ENCODE data around the gene GFM1. TPM values are rescaled to one million over a fixed set of nuclear protein-coding genes. Genes with fewer than 3 reads are reported as not detected.

The GFM1 gene
- total RNA-seq, 1 donor from 2014 or later, result 71.5 TPM

- Histone ChIP-seq H3K27me3 (ENCODE audit: control insufficient read depth in 3 of 3, insufficient read depth in 3 of 3, low read length in 3 of 3) (no peaks in the 10 kb centered on the region), H3K9me3 (ENCODE audit: control insufficient read depth in 3 of 3, low read length in 3 of 3) (no peaks in the 10 kb centered on the region), H3K9ac (ENCODE audit: low read depth in 1 of 3, low read length in 3 of 3) (no peak overlapping the region), H3K36me3 (ENCODE audit: control insufficient read depth in 3 of 3, insufficient read depth in 3 of 3, low read length in 3 of 3) (peaks cover 0 to 3% (median 0%) of the 10 kb centered on the region in 3 donors), H3K4me3 (ENCODE audit: low read length in 3 of 3) (no peak overlapping the region), H3K27ac (ENCODE audit: low read depth, low read length) (no peak overlapping the region), H3K4me1 (ENCODE audit: control insufficient read depth in 3 of 3, insufficient read depth in 3 of 3, low read length in 3 of 3) (no peaks in the 10 kb centered on the region)
Measured at GRCh38 chr3:158700559-158700958, 56.2 kb downstream of the GFM1 start.

GRCh38 chr3:158701420-158702065 is 57.2 kb downstream of the GFM1 start:
- H3K9me3 ChIP-seq (ENCODE audit: control insufficient read depth in 3 of 3, low read length in 3 of 3), result no peaks in the 10 kb centered on the region
- no peak overlapping the region for H3K9ac ChIP-seq (ENCODE audit: low read depth in 1 of 3, low read length in 3 of 3)
- no peaks in the 10 kb centered on the region for H3K4me1 ChIP-seq (ENCODE audit: control insufficient read depth in 3 of 3, insufficient read depth in 3 of 3, low read length in 3 of 3)
- no peaks in the 10 kb centered on the region for H3K27me3 ChIP-seq (ENCODE audit: control insufficient read depth in 3 of 3, insufficient read depth in 3 of 3, low read length in 3 of 3)
- H3K4me3 ChIP-seq (ENCODE audit: low read length in 3 of 3), result no peak overlapping the region
- peaks cover 0 to 3% (median 0%) of the 10 kb centered on the region in 3 donors for H3K36me3 ChIP-seq (ENCODE audit: control insufficient read depth in 3 of 3, insufficient read depth in 3 of 3, low read length in 3 of 3)
- H3K27ac ChIP-seq (ENCODE audit: low read depth, low read length), result no peak overlapping the region

GRCh38 chr3:158702815-158703481 is 58.6 kb downstream of the GFM1 start:
- H3K9me3 ChIP-seq (ENCODE audit: control insufficient read depth in 3 of 3, low read length in 3 of 3), result no peaks in the 10 kb centered on the region
- H3K27ac ChIP-seq (ENCODE audit: low read depth, low read length), result no peak overlapping the region
- H3K4me3 ChIP-seq (ENCODE audit: low read length in 3 of 3), result no peak overlapping the region
- H3K36me3 ChIP-seq (ENCODE audit: control insufficient read depth in 3 of 3, insufficient read depth in 3 of 3, low read length in 3 of 3), result peaks cover 0 to 3% (median under 1%) of the 10 kb centered on the region in 3 donors
- H3K4me1 ChIP-seq (ENCODE audit: control insufficient read depth in 3 of 3, insufficient read depth in 3 of 3, low read length in 3 of 3), result no peaks in the 10 kb centered on the region
- no peak overlapping the region for H3K9ac ChIP-seq (ENCODE audit: low read depth in 1 of 3, low read length in 3 of 3)
- no peaks in the 10 kb centered on the region for H3K27me3 ChIP-seq (ENCODE audit: control insufficient read depth in 3 of 3, insufficient read depth in 3 of 3, low read length in 3 of 3)

GRCh38 chr3:158703566-158703965 is 59.2 kb downstream of the GFM1 start:
- Histone ChIP-seq H3K9me3 (ENCODE audit: control insufficient read depth in 3 of 3, low read length in 3 of 3) (no peaks in the 10 kb centered on the region), H3K4me1 (ENCODE audit: control insufficient read depth in 3 of 3, insufficient read depth in 3 of 3, low read length in 3 of 3) (no peaks in the 10 kb centered on the region), H3K36me3 (ENCODE audit: control insufficient read depth in 3 of 3, insufficient read depth in 3 of 3, low read length in 3 of 3) (peaks cover 2 to 7% (median 4%) of the 10 kb centered on the region in 3 donors), H3K27me3 (ENCODE audit: control insufficient read depth in 3 of 3, insufficient read depth in 3 of 3, low read length in 3 of 3) (no peaks in the 10 kb centered on the region), H3K9ac (ENCODE audit: low read depth in 1 of 3, low read length in 3 of 3) (no peak overlapping the region), H3K27ac (ENCODE audit: low read depth, low read length) (no peak overlapping the region), H3K4me3 (ENCODE audit: low read length in 3 of 3) (no peak overlapping the region)

GRCh38 chr3:158709666-158710083 is 65.3 kb downstream of the GFM1 start:
- Histone ChIP-seq H3K27me3 (ENCODE audit: control insufficient read depth in 3 of 3, insufficient read depth in 3 of 3, low read length in 3 of 3) (no peaks in the 10 kb centered on the region), H3K9me3 (ENCODE audit: control insufficient read depth in 3 of 3, low read length in 3 of 3) (no peaks in the 10 kb centered on the region), H3K27ac (ENCODE audit: low read depth, low read length) (peak overlapping the region; percentile 29), H3K36me3 (ENCODE audit: control insufficient read depth in 3 of 3, insufficient read depth in 3 of 3, low read length in 3 of 3) (peaks cover 4 to 11% (median 4%) of the 10 kb centered on the region in 3 donors), H3K9ac (ENCODE audit: low read depth in 1 of 3, low read length in 3 of 3) (no peak overlapping the region), H3K4me3 (ENCODE audit: low read length in 3 of 3) (no peak overlapping the region), H3K4me1 (ENCODE audit: control insufficient read depth in 3 of 3, insufficient read depth in 3 of 3, low read length in 3 of 3) (peaks cover 0 to 12% (median 3%) of the 10 kb centered on the region in 3 donors)

GRCh38 chr3:158710601-158711000 is 66.3 kb downstream of the GFM1 start:
- Histone ChIP-seq H3K9me3 (ENCODE audit: control insufficient read depth in 3 of 3, low read length in 3 of 3) (no peaks in the 10 kb centered on the region), H3K27me3 (ENCODE audit: control insufficient read depth in 3 of 3, insufficient read depth in 3 of 3, low read length in 3 of 3) (no peaks in the 10 kb centered on the region), H3K4me1 (ENCODE audit: control insufficient read depth in 3 of 3, insufficient read depth in 3 of 3, low read length in 3 of 3) (peaks cover 0 to 12% (median 3%) of the 10 kb centered on the region in 3 donors), H3K27ac (ENCODE audit: low read depth, low read length) (no peak overlapping the region), H3K4me3 (ENCODE audit: low read length in 3 of 3) (no peak overlapping the region), H3K36me3 (ENCODE audit: control insufficient read depth in 3 of 3, insufficient read depth in 3 of 3, low read length in 3 of 3) (peaks cover 4 to 8% (median 8%) of the 10 kb centered on the region in 3 donors), H3K9ac (ENCODE audit: low read depth in 1 of 3, low read length in 3 of 3) (no peak overlapping the region)

DNA sequence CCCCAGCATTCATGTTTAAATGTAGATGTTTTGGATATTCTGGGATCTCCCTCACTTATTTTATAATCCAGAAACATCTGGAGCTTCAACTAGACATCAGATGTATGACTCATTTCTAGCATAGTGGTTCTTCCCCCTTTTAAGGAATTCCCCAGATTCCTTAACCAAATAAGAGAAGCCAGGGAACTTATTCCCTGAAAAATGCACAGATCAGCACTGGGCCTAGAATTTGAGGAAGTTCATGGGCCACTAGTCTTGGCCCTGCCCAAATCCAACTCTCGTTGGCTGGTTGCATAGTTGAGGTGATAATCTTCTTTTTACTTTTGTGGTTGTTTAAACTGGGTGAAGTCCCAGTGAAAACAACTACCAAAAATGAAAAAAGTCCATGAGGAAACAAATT is 67.6 kb downstream of the GFM1 start:
- no peak overlapping the region for H3K9ac ChIP-seq (ENCODE audit: low read depth in 1 of 3, low read length in 3 of 3)
- no peak overlapping the region for H3K4me3 ChIP-seq (ENCODE audit: low read length in 3 of 3)
- peaks cover 4 to 8% (median 8%) of the 10 kb centered on the region in 3 donors for H3K36me3 ChIP-seq (ENCODE audit: control insufficient read depth in 3 of 3, insufficient read depth in 3 of 3, low read length in 3 of 3)
- H3K27ac ChIP-seq (ENCODE audit: low read depth, low read length), result no peak overlapping the region
- peaks cover 0 to 12% (median 3%) of the 10 kb centered on the region in 3 donors for H3K4me1 ChIP-seq (ENCODE audit: control insufficient read depth in 3 of 3, insufficient read depth in 3 of 3, low read length in 3 of 3)
- H3K9me3 ChIP-seq (ENCODE audit: control insufficient read depth in 3 of 3, low read length in 3 of 3), result no peaks in the 10 kb centered on the region
- no peaks in the 10 kb centered on the region for H3K27me3 ChIP-seq (ENCODE audit: control insufficient read depth in 3 of 3, insufficient read depth in 3 of 3, low read length in 3 of 3)

- Histone ChIP-seq H3K9ac (ENCODE audit: low read depth in 1 of 3, low read length in 3 of 3) (no peak overlapping the region), H3K27ac (ENCODE audit: low read depth, low read length) (no peak overlapping the region), H3K9me3 (ENCODE audit: control insufficient read depth in 3 of 3, low read length in 3 of 3) (no peaks in the 10 kb centered on the region), H3K27me3 (ENCODE audit: control insufficient read depth in 3 of 3, insufficient read depth in 3 of 3, low read length in 3 of 3) (no peaks in the 10 kb centered on the region), H3K36me3 (ENCODE audit: control insufficient read depth in 3 of 3, insufficient read depth in 3 of 3, low read length in 3 of 3) (peaks cover 4 to 8% (median 8%) of the 10 kb centered on the region in 3 donors), H3K4me3 (ENCODE audit: low read length in 3 of 3) (no peak overlapping the region), H3K4me1 (ENCODE audit: control insufficient read depth in 3 of 3, insufficient read depth in 3 of 3, low read length in 3 of 3) (peaks cover 0 to 12% (median 3%) of the 10 kb centered on the region in 3 donors)
Measured at GRCh38 chr3:158712443-158712842, 68.1 kb downstream of the GFM1 start.

DNA sequence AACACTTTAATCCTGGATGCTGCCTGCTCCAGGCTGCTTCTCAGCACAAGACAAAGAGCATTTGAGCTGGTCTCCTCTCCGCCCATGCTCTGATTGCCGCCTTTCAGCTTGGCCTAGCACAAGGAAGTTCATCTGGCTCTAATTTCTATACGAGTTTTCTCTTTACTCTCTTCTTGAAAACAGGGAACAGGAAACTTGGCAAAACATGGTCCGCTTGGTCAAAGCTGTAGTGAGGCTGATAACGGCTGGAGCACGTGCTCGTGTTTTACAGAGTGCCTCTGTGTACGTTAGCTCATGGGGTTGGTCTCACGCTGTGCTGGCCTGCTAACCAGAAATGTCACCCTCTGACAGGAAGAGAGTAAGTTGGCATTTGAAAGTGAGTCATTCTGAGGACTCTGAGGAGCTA is 68.8 kb downstream of the GFM1 start:
- Histone ChIP-seq H3K36me3 (ENCODE audit: control insufficient read depth in 3 of 3, insufficient read depth in 3 of 3, low read length in 3 of 3) (peaks cover 4 to 8% (median 6%) of the 10 kb centered on the region in 3 donors), H3K4me3 (ENCODE audit: low read length in 3 of 3) (no peak overlapping the region), H3K27ac (ENCODE audit: low read depth, low read length) (no peak overlapping the region), H3K9me3 (ENCODE audit: control insufficient read depth in 3 of 3, low read length in 3 of 3) (no peaks in the 10 kb centered on the region), H3K4me1 (ENCODE audit: control insufficient read depth in 3 of 3, insufficient read depth in 3 of 3, low read length in 3 of 3) (peaks cover 0 to 12% (median 3%) of the 10 kb centered on the region in 3 donors), H3K9ac (ENCODE audit: low read depth in 1 of 3, low read length in 3 of 3) (no peak overlapping the region), H3K27me3 (ENCODE audit: control insufficient read depth in 3 of 3, insufficient read depth in 3 of 3, low read length in 3 of 3) (no peaks in the 10 kb centered on the region)

DNA sequence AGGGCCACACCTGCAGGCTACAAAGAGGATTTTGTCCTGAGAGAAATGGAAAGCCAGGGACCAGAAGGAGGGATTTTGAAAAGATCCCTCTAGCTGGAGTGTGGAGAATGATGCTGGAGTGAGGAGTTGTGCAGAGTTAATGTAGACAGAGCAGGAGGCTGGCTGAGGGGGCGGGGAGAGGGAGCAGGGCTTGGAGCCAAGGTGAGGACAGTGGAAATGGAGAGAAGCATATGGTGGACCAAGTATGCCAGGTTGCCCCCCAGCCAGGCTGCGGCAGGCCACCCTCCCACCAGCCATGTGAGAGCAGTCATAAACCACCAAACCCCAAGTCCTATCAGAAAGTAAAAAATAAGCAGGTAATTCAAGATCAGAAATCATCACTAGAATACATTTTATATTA is 73.2 kb downstream of the GFM1 start:
- Histone ChIP-seq H3K27me3 (ENCODE audit: control insufficient read depth in 3 of 3, insufficient read depth in 3 of 3, low read length in 3 of 3) (no peaks in the 10 kb centered on the region), H3K36me3 (ENCODE audit: control insufficient read depth in 3 of 3, insufficient read depth in 3 of 3, low read length in 3 of 3) (peaks cover 2 to 6% (median 4%) of the 10 kb centered on the region in 3 donors), H3K9ac (ENCODE audit: low read depth in 1 of 3, low read length in 3 of 3) (no peak overlapping the region), H3K4me1 (ENCODE audit: control insufficient read depth in 3 of 3, insufficient read depth in 3 of 3, low read length in 3 of 3) (peaks cover 0 to 6% (median 3%) of the 10 kb centered on the region in 3 donors), H3K9me3 (ENCODE audit: control insufficient read depth in 3 of 3, low read length in 3 of 3) (no peaks in the 10 kb centered on the region), H3K27ac (ENCODE audit: low read depth, low read length) (no peak overlapping the region), H3K4me3 (ENCODE audit: low read length in 3 of 3) (no peak overlapping the region)
